ENCODE measurements around the gene ZNF581.

Gene ZNF581

DNA sequence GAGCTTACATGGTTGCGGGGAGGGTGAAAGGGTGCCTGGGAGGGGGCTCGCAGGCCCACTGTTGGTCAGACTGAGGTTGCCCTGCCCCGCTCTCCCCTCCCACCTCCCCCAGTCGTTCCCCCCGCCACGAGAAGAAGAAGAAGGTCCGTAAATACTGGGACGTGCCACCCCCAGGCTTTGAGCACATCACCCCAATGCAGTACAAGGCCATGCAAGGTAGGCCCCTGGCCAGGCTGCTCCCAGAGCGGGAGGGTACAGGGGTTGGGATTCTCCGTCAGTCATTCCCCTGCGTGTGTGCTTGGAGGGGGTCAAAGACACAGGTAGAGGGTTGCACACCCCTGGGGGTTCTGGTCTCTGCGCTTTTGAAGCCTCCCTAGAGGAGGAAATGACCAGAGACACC is 17.0 kb downstream of the ZNF581 start:
- Histone ChIP-seq H3K9ac (ENCODE audit: low read depth, low read length) (no peak overlapping the region), H3K27ac (ENCODE audit: low read depth, low read length) (no peak overlapping the region)

DNA sequence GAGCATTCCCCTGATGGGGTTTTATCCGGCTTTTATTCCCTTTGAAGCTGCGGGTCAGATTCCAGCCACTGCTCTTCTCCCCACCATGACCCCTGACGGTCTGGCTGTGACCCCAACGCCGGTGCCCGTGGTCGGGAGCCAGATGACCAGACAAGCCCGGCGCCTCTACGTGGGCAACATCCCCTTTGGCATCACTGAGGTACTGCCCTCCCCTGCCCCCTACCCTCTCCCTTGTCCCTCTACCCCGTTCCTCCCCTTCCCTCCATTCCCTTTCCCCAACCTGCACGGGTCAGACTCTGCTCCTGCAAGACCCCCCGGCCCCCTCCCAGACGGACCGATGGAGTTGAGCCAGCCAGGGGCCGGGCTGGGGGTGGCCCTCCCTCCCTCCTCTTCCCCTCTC is 17.5 kb downstream of the ZNF581 start:
- H3K4me1 ChIP-seq (ENCODE audit: control insufficient read depth, insufficient read depth, low read length) = peaks cover 20% of the 10 kb centered on the region
- no peak overlapping the region for H3K4me3 ChIP-seq (ENCODE audit: low read depth, low read length)
- no peaks in the 10 kb centered on the region for H3K9me3 ChIP-seq (ENCODE audit: control insufficient read depth, insufficient read depth, low read length)
- no peak overlapping the region for H3K27ac ChIP-seq (ENCODE audit: low read depth, low read length)
- H3K9ac ChIP-seq (ENCODE audit: low read depth, low read length) = no peak overlapping the region
- H3K27me3 ChIP-seq (ENCODE audit: control insufficient read depth, insufficient read depth, low read length) = no peaks in the 10 kb centered on the region
- peaks cover 73% of the 10 kb centered on the region for H3K36me3 ChIP-seq (ENCODE audit: control insufficient read depth, insufficient read depth, low read length)

More for the DNA sequence above, 17.0 kb downstream of the ZNF581 start:
- H3K4me3 ChIP-seq (ENCODE audit: low read depth, low read length) = no peak overlapping the region
- H3K36me3 ChIP-seq (ENCODE audit: control insufficient read depth, insufficient read depth, low read length) = peaks cover 69% of the 10 kb centered on the region
- no peaks in the 10 kb centered on the region for H3K9me3 ChIP-seq (ENCODE audit: control insufficient read depth, insufficient read depth, low read length)
- peaks cover 21% of the 10 kb centered on the region for H3K4me1 ChIP-seq (ENCODE audit: control insufficient read depth, insufficient read depth, low read length)
- no peaks in the 10 kb centered on the region for H3K27me3 ChIP-seq (ENCODE audit: control insufficient read depth, insufficient read depth, low read length)

DNA sequence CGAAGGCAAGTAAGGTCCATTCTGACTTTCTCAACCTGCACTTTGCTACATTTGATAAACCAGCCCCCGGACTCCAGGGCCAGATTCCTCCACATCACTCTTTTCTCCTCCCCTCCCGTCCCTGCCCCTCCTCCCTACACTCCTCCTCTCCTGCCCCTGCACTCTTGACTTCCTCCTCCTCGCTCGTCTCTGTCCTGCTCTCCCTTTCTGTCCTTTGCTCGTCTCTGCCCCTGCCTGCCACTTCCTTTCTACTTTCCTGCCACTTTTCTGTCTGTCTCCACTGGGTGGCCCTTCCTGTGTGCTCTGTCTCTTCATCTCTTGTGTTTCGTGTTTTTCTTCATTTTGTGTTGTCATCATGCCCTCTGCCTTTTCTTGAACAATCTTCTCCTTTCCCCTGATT is 18.4 kb downstream of the ZNF581 start:
- Histone ChIP-seq H3K27ac (ENCODE audit: low read depth, low read length) (no peak overlapping the region), H3K4me1 (ENCODE audit: control insufficient read depth, insufficient read depth, low read length) (peaks cover 12% of the 10 kb centered on the region), H3K4me3 (ENCODE audit: low read depth, low read length) (no peak overlapping the region), H3K36me3 (ENCODE audit: control insufficient read depth, insufficient read depth, low read length) (peaks cover 78% of the 10 kb centered on the region), H3K27me3 (ENCODE audit: control insufficient read depth, insufficient read depth, low read length) (no peaks in the 10 kb centered on the region), H3K9ac (ENCODE audit: low read depth, low read length) (no peak overlapping the region), H3K9me3 (ENCODE audit: control insufficient read depth, insufficient read depth, low read length) (no peaks in the 10 kb centered on the region)

DNA sequence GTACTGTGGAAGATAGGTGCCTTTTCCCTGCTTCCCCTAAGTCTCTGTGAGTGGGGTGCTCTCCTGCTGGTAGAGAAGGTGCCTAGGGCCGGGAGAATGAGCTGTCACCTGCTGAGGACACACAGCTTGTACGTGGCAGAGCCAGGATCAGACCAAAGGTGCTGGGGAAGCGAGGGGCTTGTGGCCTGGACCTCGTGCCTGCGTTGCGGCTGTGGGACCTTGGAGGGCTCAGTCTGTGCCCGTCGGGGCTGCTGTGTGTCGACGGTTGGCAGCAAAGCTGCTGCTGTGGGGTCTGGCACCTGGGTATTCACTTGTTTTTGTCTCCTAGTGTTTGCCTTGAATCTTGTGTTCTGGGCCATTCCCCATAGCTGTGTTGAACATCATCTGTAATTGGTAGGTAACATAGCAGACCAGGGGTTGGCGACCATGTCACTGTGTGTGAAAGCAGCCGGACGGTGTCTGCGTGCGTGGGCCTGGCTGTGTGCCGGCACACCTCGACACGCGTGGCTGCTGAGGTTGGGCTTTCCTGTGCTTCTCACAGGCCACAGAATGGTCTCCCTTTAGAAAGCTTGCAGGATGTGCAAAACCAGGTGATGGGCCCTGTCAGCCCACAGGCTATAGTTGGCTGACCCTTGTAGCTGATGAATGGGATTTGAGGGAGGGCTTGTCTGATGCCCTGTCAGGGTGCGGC is 20.5 kb downstream of the ZNF581 start:
- Histone ChIP-seq H3K4me3 (ENCODE audit: low read depth, low read length) (no peak overlapping the region), H3K9me3 (ENCODE audit: control insufficient read depth, insufficient read depth, low read length) (no peaks in the 10 kb centered on the region), H3K36me3 (ENCODE audit: control insufficient read depth, insufficient read depth, low read length) (peaks cover 93% of the 10 kb centered on the region), H3K9ac (ENCODE audit: low read depth, low read length) (no peak overlapping the region), H3K27ac (ENCODE audit: low read depth, low read length) (no peak overlapping the region), H3K27me3 (ENCODE audit: control insufficient read depth, insufficient read depth, low read length) (no peaks in the 10 kb centered on the region), H3K4me1 (ENCODE audit: control insufficient read depth, insufficient read depth, low read length) (no peaks in the 10 kb centered on the region)

DNA sequence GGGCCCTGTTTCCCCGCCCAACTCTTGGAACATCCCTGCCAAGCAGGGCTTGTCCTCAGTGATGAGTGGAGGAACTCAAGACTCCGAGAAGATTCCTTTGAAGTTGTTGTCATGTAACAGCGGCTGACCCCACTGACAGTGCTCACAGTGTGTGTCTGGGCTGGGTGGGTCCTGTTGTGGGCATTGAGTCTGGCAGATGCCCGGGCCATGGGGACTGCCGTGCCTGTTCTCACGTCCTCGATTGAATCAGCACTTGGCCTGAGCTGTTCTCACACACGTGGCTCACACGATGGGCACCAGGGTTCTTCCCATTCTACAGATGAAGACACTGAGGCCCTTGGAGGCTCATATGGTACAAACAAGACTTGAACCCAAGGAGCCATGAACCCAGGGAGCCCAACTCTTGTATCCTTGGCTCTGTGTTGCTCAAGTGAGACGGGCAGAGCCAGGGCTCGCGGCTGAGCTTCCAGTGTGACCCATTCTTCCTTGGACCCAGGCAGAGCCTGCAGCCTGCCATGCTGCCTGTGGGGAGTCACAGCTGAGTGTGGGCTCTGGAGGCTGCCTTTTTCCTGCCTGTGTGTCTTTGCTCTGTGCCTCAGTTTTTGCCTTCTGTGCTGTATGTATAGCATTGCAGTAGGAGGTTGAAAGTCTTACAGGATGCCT is 23.0 kb downstream of the ZNF581 start:
- H3K27me3 ChIP-seq (ENCODE audit: control insufficient read depth, insufficient read depth, low read length) = no peaks in the 10 kb centered on the region
- H3K27ac ChIP-seq (ENCODE audit: low read depth, low read length) = no peak overlapping the region
- no peak overlapping the region for H3K4me3 ChIP-seq (ENCODE audit: low read depth, low read length)
- H3K9me3 ChIP-seq (ENCODE audit: control insufficient read depth, insufficient read depth, low read length) = no peaks in the 10 kb centered on the region
- H3K36me3 ChIP-seq (ENCODE audit: control insufficient read depth, insufficient read depth, low read length) = peaks cover 91% of the 10 kb centered on the region
- H3K4me1 ChIP-seq (ENCODE audit: control insufficient read depth, insufficient read depth, low read length) = no peaks in the 10 kb centered on the region
- H3K9ac ChIP-seq (ENCODE audit: low read depth, low read length) = no peak overlapping the region

DNA sequence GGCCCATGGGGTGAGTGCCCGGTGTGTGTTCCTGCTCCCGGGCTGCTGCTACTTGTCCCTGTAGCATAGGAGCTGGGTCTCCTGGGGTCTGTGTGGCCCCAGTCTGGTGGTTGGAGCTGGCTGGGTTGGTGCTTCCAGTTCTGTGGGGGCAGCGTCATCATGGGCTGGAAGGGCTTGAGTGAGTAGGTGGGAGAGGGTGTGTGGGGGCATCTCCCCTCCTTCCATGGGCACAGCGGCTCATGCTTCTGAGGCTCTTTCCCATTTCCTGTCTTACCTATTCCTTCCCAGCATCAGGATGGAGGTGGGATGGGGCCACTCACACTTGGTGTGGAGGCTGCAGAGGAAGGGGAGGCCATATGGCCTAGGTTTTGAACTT is 23.5 kb downstream of the ZNF581 start:
- Histone ChIP-seq H3K4me3 (ENCODE audit: low read depth, low read length) (no peak overlapping the region), H3K36me3 (ENCODE audit: control insufficient read depth, insufficient read depth, low read length) (peaks cover 85% of the 10 kb centered on the region), H3K27me3 (ENCODE audit: control insufficient read depth, insufficient read depth, low read length) (no peaks in the 10 kb centered on the region), H3K9ac (ENCODE audit: low read depth, low read length) (no peak overlapping the region), H3K9me3 (ENCODE audit: control insufficient read depth, insufficient read depth, low read length) (no peaks in the 10 kb centered on the region), H3K4me1 (ENCODE audit: control insufficient read depth, insufficient read depth, low read length) (peaks cover 1% of the 10 kb centered on the region; the same call in 1 of the 2 replicates), H3K27ac (ENCODE audit: low read depth, low read length) (no peak overlapping the region)

DNA sequence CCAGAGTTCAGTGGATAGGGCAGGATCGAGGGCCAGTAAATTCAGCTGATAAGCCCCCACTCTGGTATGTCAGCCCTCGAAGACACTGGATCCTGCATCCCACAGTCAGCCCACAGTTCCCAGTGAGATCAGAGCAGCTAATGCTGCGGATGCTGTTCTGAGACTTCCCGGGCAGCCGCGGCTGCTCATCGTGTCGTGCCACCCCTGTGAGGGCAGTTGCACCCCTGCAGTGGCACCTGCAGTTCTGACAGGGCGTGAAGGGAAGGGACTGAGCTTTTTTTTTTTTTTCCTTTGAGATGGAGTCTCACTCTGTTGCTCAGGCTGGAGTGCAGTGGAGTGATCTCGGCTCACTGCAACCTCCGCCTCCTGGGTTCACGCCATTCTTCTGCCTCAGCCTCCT is 24.1 kb downstream of the ZNF581 start:
- Histone ChIP-seq H3K36me3 (ENCODE audit: control insufficient read depth, insufficient read depth, low read length) (peaks cover 85% of the 10 kb centered on the region), H3K27ac (ENCODE audit: low read depth, low read length) (no peak overlapping the region), H3K9me3 (ENCODE audit: control insufficient read depth, insufficient read depth, low read length) (no peaks in the 10 kb centered on the region), H3K27me3 (ENCODE audit: control insufficient read depth, insufficient read depth, low read length) (no peaks in the 10 kb centered on the region), H3K4me3 (ENCODE audit: low read depth, low read length) (no peak overlapping the region), H3K9ac (ENCODE audit: low read depth, low read length) (no peak overlapping the region), H3K4me1 (ENCODE audit: control insufficient read depth, insufficient read depth, low read length) (peaks cover 7% of the 10 kb centered on the region)

DNA sequence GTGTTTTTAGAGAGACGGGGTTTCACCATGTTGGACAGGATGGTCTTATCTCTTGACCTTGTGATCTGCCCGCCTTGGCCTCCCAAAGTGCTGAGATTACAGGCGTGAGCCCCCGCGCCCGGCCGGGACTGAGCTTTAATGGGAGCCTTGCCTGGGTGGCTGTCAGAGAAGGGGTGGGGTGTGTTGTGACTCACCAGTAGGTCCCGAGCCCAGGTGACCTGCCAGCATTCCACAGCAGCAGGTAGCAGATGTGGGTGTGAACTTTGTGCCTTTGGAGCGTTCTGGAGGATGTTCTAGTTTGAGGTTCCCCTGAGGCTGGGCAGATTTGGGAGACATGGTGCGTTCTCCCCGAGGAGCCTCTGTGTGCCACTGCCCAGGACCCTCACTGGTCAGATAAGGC is 24.5 kb downstream of the ZNF581 start:
- no peaks in the 10 kb centered on the region for H3K27me3 ChIP-seq (ENCODE audit: control insufficient read depth, insufficient read depth, low read length)
- no peak overlapping the region for H3K4me3 ChIP-seq (ENCODE audit: low read depth, low read length)
- H3K9me3 ChIP-seq (ENCODE audit: control insufficient read depth, insufficient read depth, low read length) = no peaks in the 10 kb centered on the region
- peaks cover 7% of the 10 kb centered on the region for H3K4me1 ChIP-seq (ENCODE audit: control insufficient read depth, insufficient read depth, low read length)
- H3K27ac ChIP-seq (ENCODE audit: low read depth, low read length) = no peak overlapping the region
- no peak overlapping the region for H3K9ac ChIP-seq (ENCODE audit: low read depth, low read length)
- H3K36me3 ChIP-seq (ENCODE audit: control insufficient read depth, insufficient read depth, low read length) = peaks cover 82% of the 10 kb centered on the region

DNA sequence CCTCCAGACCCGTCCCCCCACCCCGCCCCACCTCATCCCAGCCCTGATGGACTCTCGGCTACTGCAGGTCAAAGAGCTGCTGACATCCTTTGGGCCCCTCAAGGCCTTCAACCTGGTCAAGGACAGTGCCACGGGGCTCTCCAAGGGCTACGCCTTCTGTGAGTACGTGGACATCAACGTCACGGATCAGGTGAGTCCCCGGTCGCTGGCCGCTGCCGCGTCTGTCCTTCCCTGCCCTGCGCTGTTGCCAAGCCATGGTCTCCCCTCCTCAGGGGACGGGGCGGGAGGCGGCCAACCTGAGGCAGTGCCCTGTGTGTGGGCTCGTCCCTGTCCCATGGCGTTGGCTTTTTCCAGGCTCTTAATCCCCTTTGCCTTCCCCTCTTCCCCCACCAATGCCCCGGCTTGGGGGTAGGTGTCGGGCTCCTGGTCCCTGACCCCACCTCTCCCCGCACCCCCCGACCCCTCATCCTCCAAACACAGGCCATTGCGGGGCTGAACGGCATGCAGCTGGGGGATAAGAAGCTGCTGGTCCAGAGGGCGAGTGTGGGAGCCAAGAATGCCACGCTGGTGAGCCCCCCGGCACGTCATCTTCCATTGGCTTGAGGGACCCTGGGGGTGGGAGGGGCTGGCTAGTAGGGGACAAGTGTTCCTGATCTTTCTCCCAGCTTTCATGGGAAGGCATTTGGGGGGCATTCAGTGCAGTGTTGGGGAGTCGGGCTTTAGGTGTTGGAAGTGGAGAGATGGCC is 25.3 kb downstream of the ZNF581 start:
- Histone ChIP-seq H3K4me1 (ENCODE audit: control insufficient read depth, insufficient read depth, low read length) (peaks cover 12% of the 10 kb centered on the region), H3K36me3 (ENCODE audit: control insufficient read depth, insufficient read depth, low read length) (peaks cover 79% of the 10 kb centered on the region), H3K4me3 (ENCODE audit: low read depth, low read length) (no peak overlapping the region), H3K9me3 (ENCODE audit: control insufficient read depth, insufficient read depth, low read length) (no peaks in the 10 kb centered on the region), H3K27ac (ENCODE audit: low read depth, low read length) (no peak overlapping the region), H3K27me3 (ENCODE audit: control insufficient read depth, insufficient read depth, low read length) (no peaks in the 10 kb centered on the region), H3K9ac (ENCODE audit: low read depth, low read length) (no peak overlapping the region)

DNA sequence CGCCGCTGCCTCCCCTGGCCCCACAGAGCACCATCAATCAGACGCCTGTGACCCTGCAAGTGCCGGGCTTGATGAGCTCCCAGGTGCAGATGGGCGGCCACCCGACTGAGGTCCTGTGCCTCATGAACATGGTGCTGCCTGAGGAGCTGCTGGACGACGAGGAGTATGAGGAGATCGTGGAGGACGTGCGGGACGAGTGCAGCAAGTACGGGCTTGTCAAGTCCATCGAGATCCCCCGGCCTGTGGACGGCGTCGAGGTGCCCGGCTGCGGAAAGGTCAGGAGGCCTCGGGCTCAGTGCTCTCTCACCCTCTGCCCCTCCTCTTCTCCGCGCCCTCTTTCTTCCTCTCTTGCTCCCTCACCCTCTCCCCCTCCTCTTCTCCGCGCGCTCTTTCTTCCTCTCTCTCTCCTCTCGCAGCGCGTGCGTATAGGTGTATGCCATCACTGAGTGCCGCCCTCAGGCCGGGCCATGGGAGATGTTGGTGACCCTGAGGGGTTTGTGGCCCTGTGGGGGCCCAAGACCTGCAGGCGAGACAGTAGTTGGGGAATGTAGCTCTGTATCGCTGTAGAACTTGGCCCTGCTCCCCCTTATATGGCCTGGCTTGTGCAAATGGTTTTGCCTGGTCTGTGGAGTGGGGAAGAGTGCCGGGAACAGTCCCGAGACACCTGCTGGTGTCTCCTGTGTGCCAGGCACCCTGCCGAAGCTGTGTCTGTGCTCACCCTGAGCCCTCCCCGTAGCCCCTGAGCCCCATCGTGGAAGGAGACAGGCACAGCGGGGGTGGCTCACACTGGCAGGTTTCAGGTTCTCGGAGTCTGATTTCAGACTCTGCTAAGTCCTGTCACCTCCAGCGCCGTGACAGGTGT is 26.2 kb downstream of the ZNF581 start:
- Histone ChIP-seq H3K36me3 (ENCODE audit: control insufficient read depth, insufficient read depth, low read length) (peaks cover 71% of the 10 kb centered on the region), H3K27me3 (ENCODE audit: control insufficient read depth, insufficient read depth, low read length) (no peaks in the 10 kb centered on the region), H3K27ac (ENCODE audit: low read depth, low read length) (no peak overlapping the region), H3K9ac (ENCODE audit: low read depth, low read length) (no peak overlapping the region), H3K4me1 (ENCODE audit: control insufficient read depth, insufficient read depth, low read length) (peaks cover 12% of the 10 kb centered on the region), H3K4me3 (ENCODE audit: low read depth, low read length) (no peak overlapping the region), H3K9me3 (ENCODE audit: control insufficient read depth, insufficient read depth, low read length) (no peaks in the 10 kb centered on the region)

All from HUES48 (cell line).